Measurements from ENCODE around the gene ATP2B2. TPM values are rescaled to one million over a fixed set of nuclear protein-coding genes. Genes with fewer than 3 reads are reported as not detected.
"Not testable (repeated sequence)": the region's sequence is repeated elsewhere in the genome, so short reads cannot be mapped to it uniquely, and the experiment has no call there.

ATP2B2 gene
- total RNA-seq, 4 donors from 2014 or later, result not detected

DNA sequence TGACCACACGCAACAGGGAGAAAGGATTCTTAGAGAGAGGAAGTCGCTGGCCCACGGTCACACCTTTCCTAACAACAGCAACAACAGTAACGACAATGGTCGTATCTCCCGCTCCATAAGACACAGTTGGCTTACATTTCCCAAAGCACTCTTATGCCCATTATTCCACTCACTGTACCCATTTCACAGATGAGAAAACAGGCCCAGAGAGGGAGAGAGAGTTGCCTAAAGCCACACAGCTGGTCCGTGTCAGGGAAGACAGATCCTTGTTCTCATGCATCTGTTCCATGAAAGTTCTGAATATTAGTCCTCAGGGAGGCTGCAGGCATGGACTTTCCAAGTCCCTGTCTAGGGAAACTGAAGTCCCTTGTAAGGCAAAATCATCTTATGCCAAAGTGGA is 42.0 kb upstream of the ATP2B2 start:
- intact Hi-C loops (cut with DNase I; ENCODE audit: low total_unique reads), result no loop called here
- WGBS, 2 donors (ENCODE audit: low coverage in 1 of 2), result 89% methylated on average over 7 of the region's 7 CpGs; no CpG with 5 or more reads in 1 of the 2 donors

GRCh38 chr3:10546820-10547263 is 41.5 kb upstream of the ATP2B2 start:
- no peak for DNase-seq
- no peak for TF ChIP-seq EP300 (IDR thresholded peaks at IDR 0.05; ENCODE audit: low read depth)
- TF ChIP-seq, protein P1, sequence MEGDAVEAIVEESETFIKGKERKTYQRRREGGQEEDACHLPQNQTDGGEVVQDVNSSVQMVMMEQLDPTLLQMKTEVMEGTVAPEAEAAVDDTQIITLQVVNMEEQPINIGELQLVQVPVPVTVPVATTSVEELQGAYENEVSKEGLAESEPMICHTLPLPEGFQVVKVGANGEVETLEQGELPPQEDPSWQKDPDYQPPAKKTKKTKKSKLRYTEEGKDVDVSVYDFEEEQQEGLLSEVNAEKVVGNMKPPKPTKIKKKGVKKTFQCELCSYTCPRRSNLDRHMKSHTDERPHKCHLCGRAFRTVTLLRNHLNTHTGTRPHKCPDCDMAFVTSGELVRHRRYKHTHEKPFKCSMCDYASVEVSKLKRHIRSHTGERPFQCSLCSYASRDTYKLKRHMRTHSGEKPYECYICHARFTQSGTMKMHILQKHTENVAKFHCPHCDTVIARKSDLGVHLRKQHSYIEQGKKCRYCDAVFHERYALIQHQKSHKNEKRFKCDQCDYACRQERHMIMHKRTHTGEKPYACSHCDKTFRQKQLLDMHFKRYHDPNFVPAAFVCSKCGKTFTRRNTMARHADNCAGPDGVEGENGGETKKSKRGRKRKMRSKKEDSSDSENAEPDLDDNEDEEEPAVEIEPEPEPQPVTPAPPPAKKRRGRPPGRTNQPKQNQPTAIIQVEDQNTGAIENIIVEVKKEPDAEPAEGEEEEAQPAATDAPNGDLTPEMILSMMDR (IDR thresholded peaks at IDR 0.05), result no peak
- Histone ChIP-seq H3K9me3 (peaks cover 0 to 5% of the 10 kb centered on the region in 2 donors), H3K27me3 (no peaks in the 10 kb centered on the region), H3K4me3 (no peak overlapping the region), H3K4me1 (no peaks in the 10 kb centered on the region), H3K27ac (no peak overlapping the region), H3K36me3 (no peaks in the 10 kb centered on the region)
- in situ Hi-C loops (cut with MboI; ENCODE audit: low pct_ligation_motif_present in 1 of 4, low pct_unique_long_range_greater_than_20kb in 1 of 4, low sequenced_read_pairs in 3 of 4), result no loop called here
- WGBS, 2 donors (ENCODE audit: low coverage in 1 of 2), result 83% methylated on average over 14 of the region's 14 CpGs; no CpG with 5 or more reads in 1 of the 2 donors
- intact Hi-C loops (cut with DNase I; ENCODE audit: low total_unique reads), result no loop called here

More for the DNA sequence above, 42.0 kb upstream of the ATP2B2 start:
- in situ Hi-C loops (cut with MboI; ENCODE audit: low pct_ligation_motif_present in 1 of 4, low pct_unique_long_range_greater_than_20kb in 1 of 4, low sequenced_read_pairs in 3 of 4), result no loop called here
- TF ChIP-seq, protein P1 (IDR thresholded peaks at IDR 0.05), result no peak
- no peak for TF ChIP-seq EP300 (IDR thresholded peaks at IDR 0.05; ENCODE audit: low read depth)
- TF ChIP-seq POLR2A (IDR thresholded peaks at IDR 0.05), result no peak
- no peak for TF ChIP-seq POLR2AphosphoS5 (IDR thresholded peaks at IDR 0.05)
- DNase-seq, result no peak
- no peaks in the 10 kb centered on the region for H3K36me3 ChIP-seq
- H3K27me3 ChIP-seq, result no peaks in the 10 kb centered on the region
- H3K27ac ChIP-seq, result no peak overlapping the region
- peaks cover 0 to 5% of the 10 kb centered on the region in 2 donors for H3K9me3 ChIP-seq
- H3K4me1 ChIP-seq, result no peaks in the 10 kb centered on the region
- no peak overlapping the region for H3K4me3 ChIP-seq

- Histone ChIP-seq H3K27me3 (no peaks in the 10 kb centered on the region), H3K36me3 (no peaks in the 10 kb centered on the region), H3K27ac (no peak overlapping the region), H3K4me3 (no peak overlapping the region), H3K9me3 (peaks cover 0 to 5% of the 10 kb centered on the region in 2 donors), H3K4me1 (no peaks in the 10 kb centered on the region)
- DNase-seq, result no peak
- in situ Hi-C loops (cut with MboI; ENCODE audit: low pct_ligation_motif_present in 1 of 4, low pct_unique_long_range_greater_than_20kb in 1 of 4, low sequenced_read_pairs in 3 of 4), result no loop called here
- TF ChIP-seq EP300 (IDR thresholded peaks at IDR 0.05; ENCODE audit: low read depth) (no peak), POLR2AphosphoS5 (IDR thresholded peaks at IDR 0.05) (no peak), POLR2A (IDR thresholded peaks at IDR 0.05) (no peak)
- TF ChIP-seq, protein P1 (IDR thresholded peaks at IDR 0.05), result no peak
- intact Hi-C loops (cut with DNase I; ENCODE audit: low total_unique reads), result no loop called here
- WGBS, 2 donors (ENCODE audit: low coverage in 1 of 2), result 46 to 49% methylated on average over 2 to 5 of the region's 5 CpGs
Observed at GRCh38 chr3:10546181-10546624, 40.8 kb upstream of the ATP2B2 start.

GRCh38 chr3:10542518-10542917 is 37.1 kb upstream of the ATP2B2 start:
- no peak for DNase-seq
- TF ChIP-seq POLR2AphosphoS5 (IDR thresholded peaks at IDR 0.05) (no peak), POLR2A (IDR thresholded peaks at IDR 0.05) (no peak), EP300 (IDR thresholded peaks at IDR 0.05; ENCODE audit: low read depth) (no peak)
- TF ChIP-seq, protein P1 (IDR thresholded peaks at IDR 0.05), result no peak
- Histone ChIP-seq H3K27ac (no peak overlapping the region), H3K4me1 (no peaks in the 10 kb centered on the region), H3K27me3 (no peaks in the 10 kb centered on the region), H3K9me3 (peaks cover 0 to 5% of the 10 kb centered on the region in 2 donors), H3K4me3 (no peak overlapping the region), H3K36me3 (no peaks in the 10 kb centered on the region)
- WGBS, 2 donors (ENCODE audit: low coverage in 1 of 2), result 76 to 93% methylated on average over 2 of the region's 2 CpGs
- intact Hi-C loops (cut with DNase I; ENCODE audit: low total_unique reads) (no loop called here), in situ Hi-C loops (cut with MboI; ENCODE audit: low pct_ligation_motif_present in 1 of 4, low pct_unique_long_range_greater_than_20kb in 1 of 4, low sequenced_read_pairs in 3 of 4) (no loop called here)

GRCh38 chr3:10540347-10540746 is 35.0 kb upstream of the ATP2B2 start:
- H3K9me3 ChIP-seq; H3K4me3 ChIP-seq; H3K27ac ChIP-seq; DNase-seq; intact Hi-C loops (cut with DNase I; ENCODE audit: low total_unique reads); H3K27me3 ChIP-seq; H3K36me3 ChIP-seq; H3K4me1 ChIP-seq; in situ Hi-C loops (cut with MboI; ENCODE audit: low pct_ligation_motif_present in 1 of 4, low pct_unique_long_range_greater_than_20kb in 1 of 4, low sequenced_read_pairs in 3 of 4): not testable (repeated sequence)
- 82 to 83% methylated on average over 2 to 6 of the region's 6 CpGs for WGBS, 2 donors (ENCODE audit: low coverage in 1 of 2)

Measured in transverse colon (tissue), 4 donors.